Lower leg skin (tissue), 4 donors: ENCODE measurements around the gene GOLGA6C. TPM values are rescaled to one million over a fixed set of nuclear protein-coding genes. Genes with fewer than 3 reads are reported as not detected.
"Not testable (repeated sequence)": the region's sequence is repeated elsewhere in the genome, so short reads cannot be mapped to it uniquely, and the experiment has no call there.

Experiments
- DNase-seq, 2 donors: peaks; one replicate each; pipeline ENCODE4 v3.0.0-alpha.2; 2019; ENCODE audit warnings: low spot score in 2 of 2
- H3K4me3 ChIP-seq: fragments of 200-600 bp; sonication (generic); 2 replicates; pipeline ENCODE4 v1.5.1; 2017; ENCODE audit warnings: mild to moderate bottlenecking, low read depth; ENCODE audit not compliant: poor library complexity, severe bottlenecking
- CTCF ChIP-seq, 3 donors: fragments of 450-650 bp; IDR thresholded peaks; one replicate each; pipeline ENCODE4 v1.5.1; 2016; ENCODE audit warnings: antibody characterized with exemption in 3 of 3, mild to moderate bottlenecking in 3 of 3, moderate library complexity in 2 of 3
- POLR2A ChIP-seq, 2 donors: fragments of 450-650 bp; IDR thresholded peaks; one replicate each; pipeline ENCODE4 v1.6.1; 2016 to 2017; ENCODE audit warnings: antibody characterized with exemption in 2 of 2, mild to moderate bottlenecking in 1 of 2, moderate library complexity in 1 of 2
- WGBS, 2 donors: methylation state at CpG; one replicate each; pipeline ENCODE4 v1.1.5; 2018; 5-methylcytosine and 5-hydroxymethylcytosine counted together
- intact Hi-C: fragments of 100-400 bp; cut with DNase I; formaldehyde crosslinking; loops from one replicate; pipeline ENCODE4 v1.15.0; 2023; ENCODE audit warnings: low total_unique reads
- total RNA-seq, 4 donors: library from RNA; depleted of rRNA; stranded (reverse); fragments of >200 nt; gene quantifications; one replicate each; pipeline ENCODE4 v1.1.0, GENCODE V29; 2016

Gene GOLGA6C
- total RNA-seq, 4 donors from 2014 or later: 0.69 TPM; not detected in 2

- 87 to 96% methylated on average over 5 to 6 of the region's 6 CpGs for WGBS, 2 donors
- no peak overlapping the region for H3K4me3 ChIP-seq
- intact Hi-C loops: no loop called here
- no peak for TF ChIP-seq CTCF (IDR thresholded peaks at IDR 0.05)
- TF ChIP-seq POLR2A (IDR thresholded peaks at IDR 0.05): no peak
- no peak for DNase-seq
These were observed 41.1 kb upstream of the GOLGA6C start for GRCh38 chr15:75217012-75217411.

GRCh38 chr15:75217574-75217973 lies 40.6 kb upstream of the GOLGA6C start:
- intact Hi-C loops, H3K4me3 ChIP-seq, DNase-seq: not testable (repeated sequence)
- 79 to 90% methylated on average over 3 of the region's 3 CpGs for WGBS, 2 donors

- intact Hi-C loops, DNase-seq, H3K4me3 ChIP-seq: not testable (repeated sequence)
- 42 to 55% methylated on average over 4 of the region's 4 CpGs for WGBS, 2 donors
These were observed 38.6 kb upstream of the GOLGA6C start for GRCh38 chr15:75219507-75219929.

GRCh38 chr15:75223688-75224087 lies 34.4 kb upstream of the GOLGA6C start:
- intact Hi-C loops: no loop called here
- H3K4me3 ChIP-seq: no peak overlapping the region
- TF ChIP-seq CTCF (IDR thresholded peaks at IDR 0.05): no peak
- TF ChIP-seq POLR2A (IDR thresholded peaks at IDR 0.05): no peak
- 86 to 96% methylated on average over 6 of the region's 6 CpGs for WGBS, 2 donors
- DNase-seq: no peak

GRCh38 chr15:75224281-75224680 lies 33.9 kb upstream of the GOLGA6C start:
- WGBS, 2 donors: 50% methylated on average over 12 of the region's 12 CpGs
- DNase-seq: no peak
- TF ChIP-seq POLR2A (IDR thresholded peaks at IDR 0.05): no peak
- TF ChIP-seq CTCF (IDR thresholded peaks at IDR 0.05): no peak
- H3K4me3 ChIP-seq: no peak overlapping the region
- intact Hi-C loops: no loop called here

GRCh38 chr15:75225102-75225836 lies 32.9 kb upstream of the GOLGA6C start:
- 60 to 68% methylated on average over 10 of the region's 10 CpGs for WGBS, 2 donors
- H3K4me3 ChIP-seq, DNase-seq, intact Hi-C loops: not testable (repeated sequence)

GRCh38 chr15:75225951-75226732 lies 32.0 kb upstream of the GOLGA6C start:
- TF ChIP-seq CTCF (IDR thresholded peaks at IDR 0.05) (no peak), POLR2A (IDR thresholded peaks at IDR 0.05) (no peak)
- no peak overlapping the region for H3K4me3 ChIP-seq
- 92 to 95% methylated on average over 12 to 16 of the region's 16 CpGs for WGBS, 2 donors
- no peak for DNase-seq
- intact Hi-C loops: no loop called here

GRCh38 chr15:75227112-75227511 lies 31.0 kb upstream of the GOLGA6C start:
- H3K4me3 ChIP-seq, DNase-seq, intact Hi-C loops: not testable (repeated sequence)
- WGBS, 2 donors: 75 to 81% methylated on average over 7 of the region's 7 CpGs
